HG03565 (cell line): ENCODE results near the gene SHC3.

Source experiments
- ATAC-seq: cut with Tn5 transposase; IDR thresholded peaks from one replicate; pipeline ENCODE4 v1.9.1; 2021; ENCODE audit warnings: mild to moderate bottlenecking, moderate library complexity; ENCODE audit not compliant: unreplicated experiment

SHC3 gene

GRCh38 chr9:88991066-88992034 is 187.3 kb downstream of the SHC3 start, which contains the start of gene S1PR3:
TSS of gene S1PR3 (plus strand) at chr9:88991468. CDS start at chr9:89001201, 9,733 bp downstream.
- no peak for ATAC-seq

GRCh38 chr9:88990729-88991065 is 187.9 kb downstream of the SHC3 start:
- no peak for ATAC-seq

GRCh38 chr9:88990041-88990728 is 188.4 kb downstream of the SHC3 start:
- no peak for ATAC-seq

- no peak for ATAC-seq
Measured at GRCh38 chr9:88988796-88989641, 189.6 kb downstream of the SHC3 start.

DNA sequence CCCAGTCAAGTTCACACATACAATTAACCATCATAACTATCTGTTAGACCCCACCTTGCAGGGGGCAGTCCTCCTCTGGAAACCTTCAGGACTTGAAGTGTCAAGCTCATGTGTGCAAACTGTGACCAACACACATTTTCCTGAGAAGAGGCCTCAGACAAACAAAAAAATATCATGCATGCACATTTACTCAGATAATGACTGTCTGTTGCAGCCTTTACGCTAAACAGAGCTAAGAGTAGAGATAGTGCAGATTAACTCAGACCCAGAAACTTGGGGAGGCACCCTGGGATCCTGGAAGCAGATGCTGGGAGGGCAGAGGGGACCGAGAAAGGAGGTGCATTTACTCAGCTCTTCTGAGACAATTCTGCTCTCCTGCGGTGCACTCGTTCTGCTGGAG is 191.0 kb downstream of the SHC3 start:
- no peak for ATAC-seq

DNA sequence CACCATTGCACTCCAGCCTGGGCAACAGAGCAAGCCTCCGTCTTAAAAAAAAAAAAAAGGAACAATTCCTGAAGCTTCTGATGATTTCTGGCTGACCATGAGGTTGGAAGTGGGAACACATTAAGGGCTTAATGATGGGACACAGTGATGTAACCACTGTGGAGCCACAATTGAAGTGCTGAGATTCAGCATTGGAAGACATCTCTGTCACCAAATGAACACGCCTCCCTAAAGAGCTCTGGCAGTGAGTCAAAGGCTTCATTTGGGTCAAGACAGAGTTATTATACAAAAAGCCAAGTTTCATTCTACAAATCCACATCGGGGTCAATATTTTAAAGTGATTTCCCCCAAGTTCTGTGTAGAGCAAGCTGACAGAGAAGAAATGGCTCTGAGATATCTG is 191.8 kb downstream of the SHC3 start:
- ATAC-seq = no peak

GRCh38 chr9:88985616-88986015 is 193.0 kb downstream of the SHC3 start:
- ATAC-seq = no peak

DNA sequence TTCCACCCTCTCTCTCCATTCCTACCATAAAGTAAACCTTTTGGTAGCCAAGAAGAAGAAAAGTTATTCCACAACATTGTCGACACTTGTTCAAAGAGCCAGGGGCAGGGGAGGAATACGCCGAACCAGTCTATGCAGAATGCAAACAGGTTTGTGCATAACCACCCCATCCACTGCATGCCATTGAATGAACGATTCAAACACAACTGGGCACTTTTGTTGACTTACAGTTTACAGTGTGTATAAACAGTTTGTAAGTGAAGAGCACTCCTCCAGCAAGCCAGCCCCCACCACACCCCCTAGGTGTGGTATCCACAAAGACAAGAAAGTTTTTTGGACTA is 194.1 kb downstream of the SHC3 start:
- ATAC-seq = no peak

- ATAC-seq = no peak
Measured at GRCh38 chr9:88983865-88984542, 194.6 kb downstream of the SHC3 start.

- ATAC-seq = no peak
Measured at GRCh38 chr9:88980740-88981203, 197.8 kb downstream of the SHC3 start.

DNA sequence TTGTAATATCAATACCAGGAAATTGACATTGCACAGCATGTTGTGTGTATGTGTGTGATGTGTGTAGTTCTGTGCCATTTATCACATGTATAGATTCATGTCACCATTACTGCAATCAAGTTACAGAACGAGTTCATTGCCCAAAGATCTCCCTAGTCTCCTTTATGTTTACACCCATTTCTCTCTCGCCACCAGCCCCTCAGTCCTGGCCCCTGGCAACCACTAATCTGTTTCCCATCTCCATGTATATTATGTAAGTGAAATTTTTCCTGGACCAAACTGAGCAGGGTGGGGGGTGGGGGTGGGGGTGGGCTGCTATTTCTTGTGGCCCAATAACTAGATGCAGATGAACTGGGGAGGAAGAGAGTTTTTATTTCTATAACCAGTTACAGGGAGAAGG is 198.8 kb downstream of the SHC3 start:
- ATAC-seq = no peak

DNA sequence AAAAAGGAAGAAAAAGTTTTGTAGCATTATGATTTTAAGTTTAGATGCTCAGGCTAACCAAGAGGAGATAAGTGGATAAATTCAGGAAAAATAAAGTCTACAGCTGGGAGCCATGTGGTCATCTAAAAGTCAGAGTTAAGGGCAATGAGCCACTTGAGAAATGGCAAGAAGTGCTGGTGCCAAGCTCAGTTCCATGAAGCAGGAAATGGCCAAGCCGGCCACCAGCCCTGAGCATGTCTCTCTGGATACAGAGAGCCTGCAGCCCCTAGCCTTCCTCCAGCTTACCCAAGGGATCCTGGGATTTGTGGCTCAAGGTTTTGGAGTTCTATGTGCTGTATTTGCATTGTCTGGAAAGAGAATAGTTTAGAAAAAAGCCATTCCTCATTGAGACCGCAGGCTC is 199.6 kb downstream of the SHC3 start:
- no peak for ATAC-seq

- ATAC-seq = no peak
Measured at GRCh38 chr9:88978034-88978433, 200.6 kb downstream of the SHC3 start.

- no peak for ATAC-seq
Measured at GRCh38 chr9:88976890-88977257, 201.7 kb downstream of the SHC3 start.

GRCh38 chr9:88975966-88976889 is 202.4 kb downstream of the SHC3 start:
- ATAC-seq = no peak

DNA sequence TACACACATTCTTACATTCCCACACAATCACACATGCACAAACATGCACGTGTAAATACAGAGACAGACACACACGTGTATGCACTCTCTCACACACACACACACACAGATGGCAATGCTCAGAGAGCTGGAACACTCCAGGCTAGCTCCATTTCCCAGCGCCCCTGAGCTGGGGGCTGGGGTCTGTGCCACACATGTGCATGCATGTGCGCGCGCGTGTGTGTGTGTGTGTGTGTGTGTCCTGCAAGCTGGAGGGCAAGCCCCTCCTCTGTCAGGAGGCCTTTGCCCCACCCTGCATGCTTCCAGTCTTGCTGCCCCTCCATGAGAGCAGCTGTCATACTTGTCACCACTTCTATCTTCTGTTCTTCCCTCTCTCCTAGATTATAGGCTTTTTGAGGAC is 204.0 kb downstream of the SHC3 start:
- no peak for ATAC-seq

- no peak for ATAC-seq
Measured at GRCh38 chr9:88973281-88974045, 205.2 kb downstream of the SHC3 start.

- ATAC-seq = no peak
Measured at GRCh38 chr9:88972401-88972800, 206.2 kb downstream of the SHC3 start.
